HTR-8/SVneo (cell line): ENCODE data around the gene GLRA2.
A peak's percentile ranks its signal among the peaks of the same experiment; 100 is the strongest.
"Not testable (repeated sequence)": the region's sequence is repeated elsewhere in the genome, so short reads cannot be mapped to it uniquely, and the experiment has no call there.

Experiments
- DNase-seq: peaks from one replicate; pipeline ENCODE4 v3.0.0; 2011; ENCODE audit warnings: low spot score, mixed read lengths; ENCODE audit not compliant: insufficient read length
- FAIRE-seq: peaks from 2 replicates; lab custom pipeline; 2011; peaks lifted over from hg19 to GRCh38; lab: Jason Lieb, UNC

Gene GLRA2

GRCh38 chrX:14590693-14591424 lies 61.5 kb downstream of the GLRA2 start:
- FAIRE-seq, result no peak
- no peak for DNase-seq

- DNase-seq, result no peak
- FAIRE-seq, result no peak
Observed at GRCh38 chrX:14591976-14592375, 62.6 kb downstream of the GLRA2 start.

- DNase-seq (no peak), FAIRE-seq (no peak)
Observed at GRCh38 chrX:14594521-14594920, 65.2 kb downstream of the GLRA2 start.

- FAIRE-seq, result no peak
- no peak for DNase-seq
Observed at GRCh38 chrX:14598330-14598729, 69.0 kb downstream of the GLRA2 start.

GRCh38 chrX:14607446-14607985 lies 78.2 kb downstream of the GLRA2 start:
- DNase-seq, result no peak
- FAIRE-seq, result no peak

- not testable (repeated sequence) for FAIRE-seq, DNase-seq
Observed at GRCh38 chrX:14612450-14612849, 83.1 kb downstream of the GLRA2 start.

GRCh38 chrX:14616301-14616700 lies 87.0 kb downstream of the GLRA2 start:
- FAIRE-seq, result no peak
- no peak for DNase-seq

- no peak for FAIRE-seq
Observed at GRCh38 chrX:14616836-14617235, 87.5 kb downstream of the GLRA2 start.

GRCh38 chrX:14618177-14618965 lies 89.0 kb downstream of the GLRA2 start:
- DNase-seq, result no peak
- FAIRE-seq, result no peak

More at GRCh38 chrX:14616836-14617235, 87.5 kb downstream of the GLRA2 start:
- no peak for DNase-seq

- FAIRE-seq (no peak), DNase-seq (no peak)
Observed at GRCh38 chrX:14630733-14631132, 101.4 kb downstream of the GLRA2 start.

GRCh38 chrX:14641681-14642655 lies 112.6 kb downstream of the GLRA2 start:
- FAIRE-seq, result no peak

GRCh38 chrX:14660970-14661369 lies 131.6 kb downstream of the GLRA2 start:
- FAIRE-seq, result no peak

More at GRCh38 chrX:14641681-14642655, 112.6 kb downstream of the GLRA2 start:
- DNase-seq, result no peak

GRCh38 chrX:14670819-14671218 lies 141.5 kb downstream of the GLRA2 start:
- FAIRE-seq (no peak), DNase-seq (no peak)

More at GRCh38 chrX:14660970-14661369, 131.6 kb downstream of the GLRA2 start:
- DNase-seq, result no peak

GRCh38 chrX:14672611-14673172 lies 143.4 kb downstream of the GLRA2 start:
- no peak for DNase-seq

GRCh38 chrX:14673236-14673635 lies 143.9 kb downstream of the GLRA2 start:
- no peak for DNase-seq
- no peak for FAIRE-seq

More at GRCh38 chrX:14672611-14673172, 143.4 kb downstream of the GLRA2 start:
- FAIRE-seq, result no peak

- peak; percentile 45 for DNase-seq
- FAIRE-seq, result no peak
Observed at GRCh38 chrX:14673764-14674163, 144.4 kb downstream of the GLRA2 start.

- DNase-seq (no peak), FAIRE-seq (no peak)
Observed at GRCh38 chrX:14675500-14675899, 146.2 kb downstream of the GLRA2 start.

GRCh38 chrX:14676431-14676830 lies 147.1 kb downstream of the GLRA2 start:
- DNase-seq, result no peak
- no peak for FAIRE-seq

GRCh38 chrX:14688331-14688730 lies 159.0 kb downstream of the GLRA2 start:
- not testable (repeated sequence) for DNase-seq, FAIRE-seq
